H9 (cell line): Measurements from ENCODE around the gene TBX15. TPM values are rescaled to one million over a fixed set of nuclear protein-coding genes. Genes with fewer than 3 reads are reported as not detected.
A peak's percentile ranks its signal among the peaks of the same experiment; 100 is the strongest.

Experiments
- DNase-seq: peaks from one replicate; pipeline ENCODE4 v3.0.0-alpha.2; 2017
- H2AFZ ChIP-seq: one replicate; pipeline ENCODE4 v1.6.1; 2013; ENCODE audit warnings: mild to moderate bottlenecking, low read length, control low read depth, moderate library complexity
- H2AK5ac ChIP-seq: 2 replicates; pipeline ENCODE4 v1.6.1; 2013; ENCODE audit warnings: low read length, control low read depth, mixed read lengths; ENCODE audit not compliant: insufficient read length
- H2BK120ac ChIP-seq: one replicate; pipeline ENCODE4 v1.6.1; 2013; ENCODE audit warnings: low read depth, mild to moderate bottlenecking, low read length, control low read depth, inconsistent platforms; ENCODE audit not compliant: poor library complexity, severe bottlenecking
- H2BK12ac ChIP-seq: 2 replicates; pipeline ENCODE4 v1.6.1; 2013; ENCODE audit warnings: low read length, control low read depth, mixed read lengths, low read depth; ENCODE audit not compliant: insufficient read length
- H2BK15ac ChIP-seq: 2 replicates; pipeline ENCODE4 v1.6.1; 2013; ENCODE audit warnings: low read depth, low read length, control low read depth
- H2BK20ac ChIP-seq: one replicate; pipeline ENCODE4 v1.6.1; 2013; ENCODE audit warnings: low read depth, mild to moderate bottlenecking, low read length, control low read depth, inconsistent platforms; ENCODE audit not compliant: poor library complexity, severe bottlenecking
- H2BK5ac ChIP-seq: 2 replicates; pipeline ENCODE4 v1.6.1; 2013; ENCODE audit warnings: low read length, control low read depth, mixed read lengths; ENCODE audit not compliant: insufficient read length
- H3K14ac ChIP-seq: 2 replicates; pipeline ENCODE4 v1.6.1; 2013; ENCODE audit warnings: low read length, control low read depth; ENCODE audit not compliant: insufficient read depth
- H3K18ac ChIP-seq: 2 replicates; pipeline ENCODE4 v1.6.1; 2013; ENCODE audit warnings: low read depth, mild to moderate bottlenecking, mixed read lengths, low read length, control low read depth; ENCODE audit not compliant: insufficient read length
- H3K23ac ChIP-seq: 2 replicates; pipeline ENCODE4 v1.6.1; 2013; ENCODE audit warnings: low read length, control low read depth, mixed read lengths, low read depth; ENCODE audit not compliant: insufficient read length
- H3K23me2 ChIP-seq: 2 replicates; pipeline ENCODE4 v1.6.1; 2013; ENCODE audit warnings: low read depth, mild to moderate bottlenecking, mixed read lengths, low read length, control low read depth; ENCODE audit not compliant: insufficient read length, poor library complexity, severe bottlenecking
- H3K27ac ChIP-seq: 2 replicates; pipeline ENCODE4 v1.5.1; 2013; ENCODE audit warnings: low read length, control low read depth, mixed read lengths, low read depth; ENCODE audit not compliant: insufficient read length
- H3K27me3 ChIP-seq: 2 replicates; pipeline ENCODE4 v1.6.1; 2013; ENCODE audit warnings: low read length, control low read depth, inconsistent platforms; ENCODE audit not compliant: insufficient read depth
- H3K4ac ChIP-seq: 2 replicates; pipeline ENCODE4 v1.6.1; 2013; ENCODE audit warnings: low read depth, mild to moderate bottlenecking, control low read depth, inconsistent platforms, low read length, moderate library complexity
- H3K4me1 ChIP-seq: 2 replicates; pipeline ENCODE4 v1.6.1; 2013; ENCODE audit warnings: low read length, control low read depth, inconsistent platforms; ENCODE audit not compliant: insufficient read depth
- H3K4me2 ChIP-seq: 2 replicates; pipeline ENCODE4 v1.6.1; 2013; ENCODE audit warnings: low read length, control low read depth, mixed read lengths; ENCODE audit not compliant: insufficient read length, insufficient read depth
- H3K56ac ChIP-seq: 2 replicates; pipeline ENCODE4 v1.6.1; 2013; ENCODE audit warnings: low read depth, mild to moderate bottlenecking, mixed read lengths, low read length, control low read depth; ENCODE audit not compliant: insufficient read length
- H3K79me1 ChIP-seq: 2 replicates; pipeline ENCODE4 v1.6.1; 2013; ENCODE audit warnings: low read depth, mild to moderate bottlenecking, moderate library complexity, low read length, control low read depth, inconsistent platforms; ENCODE audit not compliant: insufficient read depth, poor library complexity, severe bottlenecking
- H3K79me2 ChIP-seq: 2 replicates; pipeline ENCODE4 v1.6.1; 2013; ENCODE audit warnings: low read length, control low read depth, inconsistent platforms; ENCODE audit not compliant: insufficient read depth
- H3K9ac ChIP-seq: 2 replicates; pipeline ENCODE4 v1.6.1; 2013; ENCODE audit warnings: low read length, control low read depth, mixed read lengths; ENCODE audit not compliant: insufficient read length; ENCODE audit errors: extremely low read depth
- H3K9me3 ChIP-seq: one replicate; pipeline ENCODE4 v1.6.1; 2013; ENCODE audit warnings: low read depth, low read length, inconsistent platforms; ENCODE audit not compliant: control insufficient read depth
- H3T11ph ChIP-seq: one replicate; pipeline ENCODE4 v1.6.1; 2013; ENCODE audit warnings: mild to moderate bottlenecking, low read length, control low read depth, inconsistent platforms
- H4K20me1 ChIP-seq: one replicate; pipeline ENCODE4 v1.6.1; 2013; ENCODE audit not compliant: control insufficient read depth, insufficient read length, insufficient read depth
- H4K5ac ChIP-seq: 2 replicates; pipeline ENCODE4 v1.6.1; 2013; ENCODE audit warnings: low read depth, mild to moderate bottlenecking, mixed read lengths, low read length, control low read depth; ENCODE audit not compliant: insufficient read length
- H4K8ac ChIP-seq: replicated peaks from 2 replicates; pipeline ENCODE4 v1.6.1; 2013; ENCODE audit warnings: low read length, control low read depth, mixed read lengths, low read depth; ENCODE audit not compliant: insufficient read length
- H4K91ac ChIP-seq: 2 replicates; pipeline ENCODE4 v1.6.1; 2013; ENCODE audit warnings: low read depth, mild to moderate bottlenecking, moderate library complexity, mixed read lengths, low read length, control low read depth; ENCODE audit not compliant: insufficient read length
- H3K27ac Mint-ChIP-seq, 3 experiments: 2 replicates in 2 of 3; 3 replicates in 1 of 3; pipeline ENCODE4 v1.8.0; 2020 to 2021; ENCODE audit warnings: mixed read lengths in 3 of 3, mild to moderate bottlenecking in 1 of 3, moderate library complexity in 1 of 3
- H3K27me3 Mint-ChIP-seq: 2 replicates; pipeline ENCODE4 v1.8.0; 2021; ENCODE audit warnings: low read depth, mild to moderate bottlenecking, moderate library complexity, mixed read lengths
- H3K36me3 Mint-ChIP-seq, 3 experiments: 2 replicates in 2 of 3; 3 replicates in 1 of 3; pipeline ENCODE4 v1.8.0; 2020 to 2021; ENCODE audit warnings: low read depth in 3 of 3, mixed read lengths in 3 of 3; ENCODE audit not compliant: insufficient read depth in 1 of 3
- H3K4me1 Mint-ChIP-seq, 2 experiments: 2 replicates each; pipeline ENCODE4 v1.8.0; 2020; ENCODE audit warnings: mixed read lengths in 2 of 2
- H3K4me3 Mint-ChIP-seq, 2 experiments: 2 replicates in 1 of 2; 3 replicates in 1 of 2; pipeline ENCODE4 v1.8.0; 2020 to 2021; ENCODE audit warnings: mild to moderate bottlenecking in 2 of 2, mixed read lengths in 2 of 2, moderate library complexity in 1 of 2
- H3K9me3 Mint-ChIP-seq, 2 experiments: 2 replicates in 1 of 2; 3 replicates in 1 of 2; pipeline ENCODE4 v1.8.0; 2020; ENCODE audit warnings: mild to moderate bottlenecking in 2 of 2, mixed read lengths in 2 of 2, moderate library complexity in 1 of 2
- CTCF ChIP-seq: fragments of 200-600 bp; sonication (generic); conservative IDR thresholded peaks from 3 replicates; pipeline ENCODE4 v1.8.0; 2021; ENCODE audit warnings: antibody characterized with exemption, mild to moderate bottlenecking
- WGBS: extraction: QIAGEN DNeasy Blood & Tissue Kit; methylation state at CpG from one replicate; pipeline ENCODE4 v1.1.7; 2013; ENCODE audit warnings: missing lambda C conversion rate, low lambda C conversion rate, mixed read lengths; ENCODE audit not compliant: insufficient read length; ENCODE audit errors: extremely low coverage; 5-methylcytosine and 5-hydroxymethylcytosine counted together
- total RNA-seq: library from RNA; stranded (reverse); gene quantifications from 2 replicates; pipeline ENCODE4 v1.2.1, GENCODE V29; 2021

The TBX15 gene
- total RNA-seq, 1 experiment from 2014 or later, result 0.07 TPM

DNA sequence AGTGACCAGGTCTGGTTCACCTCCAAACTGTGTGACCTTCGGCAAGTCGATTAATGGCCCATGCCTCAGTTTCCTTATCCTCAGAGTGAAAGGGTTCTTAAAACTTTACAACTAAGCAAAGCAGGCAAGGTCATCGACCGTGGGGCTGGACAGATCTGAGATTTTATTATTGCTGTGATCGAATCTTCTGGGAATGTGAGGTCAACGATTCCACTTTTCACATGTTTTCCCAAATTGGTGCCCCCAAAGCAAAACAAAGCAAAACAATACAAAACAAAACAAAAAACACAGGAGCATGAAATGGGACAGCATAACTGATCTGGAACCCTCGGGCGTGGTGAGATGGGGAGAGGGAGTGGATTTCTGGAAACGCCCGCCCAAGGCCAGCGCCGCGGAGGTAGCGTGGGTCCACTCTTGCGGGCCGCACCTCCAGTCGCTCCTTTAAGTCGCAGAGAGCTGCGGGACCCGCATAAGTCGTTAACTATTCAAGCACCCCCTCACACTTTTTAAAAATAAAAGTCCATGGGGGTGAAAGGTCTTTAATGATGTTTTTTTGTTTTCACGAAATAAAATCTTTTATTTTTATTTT lies 4.2 kb upstream of the TBX15 start:
- no CpG with 5 or more reads among the region's 22 CpGs for WGBS
- Histone ChIP-seq H3K27ac (no peak overlapping the region), H2BK20ac (no peak overlapping the region), H3K56ac (no peak overlapping the region), H2AFZ (no peak overlapping the region), H2BK120ac (no peak overlapping the region), H4K8ac (no peak overlapping the region), H3K4ac (no peak overlapping the region), H4K91ac (no peak overlapping the region), H3K23me2 (peaks cover 13% of the 10 kb centered on the region), H3K4me1 (peaks cover 3% of the 10 kb centered on the region; the same call in 1 of the 2 replicates), H3T11ph (no peak overlapping the region), H3K9ac (no peak overlapping the region), H3K27me3 (peaks cover 90% of the 10 kb centered on the region), H2BK12ac (no peak overlapping the region), H3K4me2 (no peak overlapping the region), H3K9me3 (no peaks in the 10 kb centered on the region), H2AK5ac (no peak overlapping the region), H2BK5ac (no peak overlapping the region), H3K23ac (no peak overlapping the region), H4K5ac (no peak overlapping the region), H3K14ac (no peak overlapping the region), H3K79me2 (no peaks in the 10 kb centered on the region), H3K79me1 (no peaks in the 10 kb centered on the region), H2BK15ac (no peak overlapping the region), H4K20me1 (no peaks in the 10 kb centered on the region), H3K18ac (no peak overlapping the region)
- no peak for DNase-seq
- Mint-ChIP-seq H3K27me3 (peaks cover 100% of the 10 kb centered on the region), H3K4me3 (peak overlapping the region in 1 of 2 experiments; percentile 73; a peak in 3 of 5 replicates), H3K4me1 (peaks cover 31 to 49% of the 10 kb centered on the region in 2 experiments), H3K36me3 (peaks cover 0 to 3% (median 2%) of the 10 kb centered on the region in 3 experiments; a peak in 1 of 7 replicates), H3K9me3 (peaks cover 0 to 7% of the 10 kb centered on the region in 2 experiments; a peak in 3 of 5 replicates), H3K27ac (no peak overlapping the region)
- TF ChIP-seq CTCF, result no peak
